ENCODE data around the gene ANXA5.

DNA sequence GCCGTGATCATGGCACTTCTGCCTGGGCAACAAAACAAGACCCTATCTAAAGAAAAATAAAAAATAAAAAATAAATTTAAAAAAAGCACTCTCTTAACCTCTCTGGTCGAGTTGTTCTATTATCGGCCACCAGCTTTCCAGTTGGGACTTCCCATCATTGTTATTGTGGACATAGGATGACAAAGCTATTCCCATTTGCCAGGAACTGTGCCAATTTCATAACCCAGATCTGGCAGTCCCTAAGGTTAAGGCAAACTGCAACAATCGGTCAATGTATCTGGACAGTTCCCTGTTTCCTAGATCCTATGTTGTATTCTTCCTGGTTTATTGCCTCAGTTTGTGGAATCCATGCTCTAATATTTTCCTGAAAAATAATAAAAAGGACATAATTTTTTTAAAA, 17.8 kb upstream of the ANXA5 start:
- TF ChIP-seq CTCF (IDR thresholded peaks at IDR 0.05): no peak
- TF ChIP-seq POLR2A (IDR thresholded peaks at IDR 0.05): no peak
